Keratinocyte (primary cell): ENCODE data around the gene SH2D4B. TPM values are rescaled to one million over a fixed set of nuclear protein-coding genes. Genes with fewer than 3 reads are reported as not detected.

ENCODE experiments used
- DNase-seq: peaks from one replicate; pipeline ENCODE4 v3.0.0-alpha.2; 2011; ENCODE audit warnings: low read depth, missing footprints, low spot score
- FAIRE-seq: peaks from 2 replicates; lab custom pipeline; 2011; peaks lifted over from hg19 to GRCh38; lab: Jason Lieb, UNC
- H2AFZ ChIP-seq: 2 replicates; pipeline ENCODE4 v1.6.0; 2012; ENCODE audit warnings: low read length, control low read depth, inconsistent platforms; ENCODE audit not compliant: control insufficient read depth
- H3K27ac ChIP-seq: 2 replicates; pipeline ENCODE4 v1.5.1; 2011; ENCODE audit warnings: low read length; ENCODE audit not compliant: control insufficient read depth, insufficient read depth
- H3K27me3 ChIP-seq: 3 replicates; pipeline ENCODE4 v1.6.0; 2011; ENCODE audit warnings: low read length; ENCODE audit not compliant: control insufficient read depth, insufficient read depth; ENCODE audit errors: extremely low read depth
- H3K36me3 ChIP-seq, 2 experiments: 2 replicates in 1 of 2; 3 replicates in 1 of 2; pipeline ENCODE4 v1.5.1; 2011; ENCODE audit warnings: low read length in 2 of 2, mild to moderate bottlenecking in 1 of 2; ENCODE audit not compliant: control insufficient read depth in 2 of 2, insufficient read depth in 2 of 2; ENCODE audit errors: extremely low read depth in 1 of 2
- H3K4me1 ChIP-seq: 3 replicates; pipeline ENCODE4 v1.5.1; 2011; ENCODE audit warnings: low read length; ENCODE audit not compliant: control insufficient read depth, insufficient read depth; ENCODE audit errors: extremely low read depth
- H3K4me2 ChIP-seq: 3 replicates; pipeline ENCODE4 v1.6.0; 2011; ENCODE audit warnings: low read depth, low read length; ENCODE audit not compliant: control insufficient read depth, insufficient read depth; ENCODE audit errors: extremely low read depth
- H3K4me3 ChIP-seq, 3 experiments: fragments of 200-600 bp in 1 of 3; sonication (generic) in 1 of 3; 2 replicates in 2 of 3; 3 replicates in 1 of 3; pipeline ENCODE4 v1.5.1; 2011 to 2016; ENCODE audit warnings: low read length in 3 of 3, mild to moderate bottlenecking in 3 of 3, control low read depth in 2 of 3, inconsistent platforms in 1 of 3, low read depth in 1 of 3, mixed read lengths in 1 of 3, mixed run types in 1 of 3, moderate library complexity in 1 of 3; ENCODE audit not compliant: control insufficient read depth in 2 of 3, insufficient read depth in 2 of 3; ENCODE audit errors: extremely low read depth in 1 of 3
- H3K79me2 ChIP-seq: 2 replicates; pipeline ENCODE4 v1.6.0; 2012; ENCODE audit warnings: low read length; ENCODE audit not compliant: control insufficient read depth, insufficient read depth
- H3K9ac ChIP-seq: 3 replicates; pipeline ENCODE4 v1.6.0; 2011; ENCODE audit warnings: low read length; ENCODE audit not compliant: control insufficient read depth, insufficient read depth; ENCODE audit errors: extremely low read depth
- H3K9me1 ChIP-seq: 3 replicates; pipeline ENCODE4 v1.6.0; 2011; ENCODE audit warnings: low read length; ENCODE audit not compliant: control insufficient read depth, insufficient read depth; ENCODE audit errors: extremely low read depth
- H3K9me3 ChIP-seq: 2 replicates; pipeline ENCODE4 v1.5.1; 2012; ENCODE audit warnings: low read depth, low read length; ENCODE audit not compliant: control insufficient read depth
- H4K20me1 ChIP-seq: 3 replicates; pipeline ENCODE4 v1.6.0; 2011; ENCODE audit warnings: low read length; ENCODE audit not compliant: control insufficient read depth, insufficient read depth; ENCODE audit errors: extremely low read depth
- CTCF ChIP-seq, 3 experiments: IDR thresholded peaks in 1 of 3; conservative IDR thresholded peaks in 1 of 3; optimal IDR thresholded peaks in 1 of 3; 2 replicates in 2 of 3; 3 replicates in 1 of 3; pipeline versions ENCODE3 to v1.5.1; 2011; ENCODE audit warnings: low read length in 3 of 3, mild to moderate bottlenecking in 3 of 3, moderate library complexity in 2 of 3, control low read depth in 1 of 3, inconsistent platforms in 1 of 3; ENCODE audit not compliant: insufficient read depth in 2 of 3; ENCODE audit errors: extremely low read depth in 1 of 3
- EZH2 ChIP-seq: IDR thresholded peaks from one replicate; pipeline ENCODE4 v1.6.1; 2012; ENCODE audit warnings: inconsistent platforms, mild to moderate bottlenecking, low read length, moderate library complexity
- dilution Hi-C: fragments of 300-500 bp; cut with MboI; formaldehyde crosslinking; loops from one replicate; pipeline ENCODE4 v1.7.0; 2020; ENCODE audit warnings: low sequenced_read_pairs; ENCODE audit not compliant: extremely low pct_ligation_motif_present
- polyA plus RNA-seq, 5 experiments: library from polyadenylated mRNA; depleted of rRNA in 3 of 5; stranded (reverse) in 3 of 5; stranded (forward) in 1 of 5; unstranded in 1 of 5; fragments of >200 nt; gene quantifications; 1 replicate in 1 of 5; 2 replicates in 3 of 5; 3 replicates in 1 of 5; pipeline versions ENCODE4 v1.2.1 to v1.2.3, GENCODE V29; 2011 to 2012; ENCODE audit warnings: missing spikeins in 2 of 5, low read depth in 1 of 5, low replicate concordance in 1 of 5

SH2D4B gene
- polyA plus RNA-seq, 1 donor (not counting 4 experiments of a cell fraction or from before 2014, with no cell fraction given) = 0.22 TPM

GRCh38 chr10:80687476-80687789 lies 149.7 kb downstream of the SH2D4B start:
- no peaks in the 10 kb centered on the region for H4K20me1 ChIP-seq
- dilution Hi-C loops = no loop called here
- FAIRE-seq = no peak

GRCh38 chr10:80690434-80690833 lies 152.7 kb downstream of the SH2D4B start:
- Histone ChIP-seq H3K9me3 (no peaks in the 10 kb centered on the region), H3K9ac (no peak overlapping the region), H3K4me3 (no peak overlapping the region), H3K36me3 (no peaks in the 10 kb centered on the region), H2AFZ (no peak overlapping the region), H3K4me2 (no peak overlapping the region), H3K27me3 (no peaks in the 10 kb centered on the region), H4K20me1 (no peaks in the 10 kb centered on the region), H3K27ac (no peak overlapping the region), H3K79me2 (no peaks in the 10 kb centered on the region), H3K4me1 (no peaks in the 10 kb centered on the region), H3K9me1 (no peaks in the 10 kb centered on the region)
- no peak for DNase-seq
- TF ChIP-seq EZH2 (no peak), CTCF (optimal IDR thresholded peaks at IDR 0.05 in 1 of 3, IDR thresholded peaks at IDR 0.05 in 1 of 3, conservative IDR thresholded peaks at IDR 0.05 in 1 of 3; ENCODE audit: extremely low read depth in 1 of 3, insufficient read depth in 2 of 3, low read length in 3 of 3) (no peak)
- dilution Hi-C loops = no loop called here
- no peak for FAIRE-seq

More at GRCh38 chr10:80687476-80687789, 149.7 kb downstream of the SH2D4B start:
- no peak overlapping the region for H3K4me2 ChIP-seq
- no peaks in the 10 kb centered on the region for H3K36me3 ChIP-seq
- no peaks in the 10 kb centered on the region for H3K27me3 ChIP-seq
- no peaks in the 10 kb centered on the region for H3K79me2 ChIP-seq
- no peak overlapping the region for H3K27ac ChIP-seq
- no peaks in the 10 kb centered on the region for H3K4me1 ChIP-seq
- TF ChIP-seq CTCF (optimal IDR thresholded peaks at IDR 0.05 in 1 of 3, IDR thresholded peaks at IDR 0.05 in 1 of 3, conservative IDR thresholded peaks at IDR 0.05 in 1 of 3; ENCODE audit: extremely low read depth in 1 of 3, insufficient read depth in 2 of 3, low read length in 3 of 3) = no peak
- no peaks in the 10 kb centered on the region for H3K9me3 ChIP-seq
- H2AFZ ChIP-seq = no peak overlapping the region
- no peak overlapping the region for H3K9ac ChIP-seq
- no peak overlapping the region for H3K4me3 ChIP-seq
- H3K9me1 ChIP-seq = no peaks in the 10 kb centered on the region
- DNase-seq = no peak
